RWPE2 (cell line): Measurements from ENCODE around the gene GMDS.

ENCODE experiments used
- ATAC-seq: fragments of 200-7000 bp; cut with Tn5 transposase; 3 replicates; pipeline ENCODE4 v1.9.1; 2021; ENCODE audit warnings: low read depth
- DNase-seq: peaks from one replicate; pipeline ENCODE4 v3.0.0-alpha.2; 2020; ENCODE audit warnings: low spot score
- H3K27ac ChIP-seq: fragments of 450-650 bp; 2 replicates; pipeline ENCODE4 v1.5.1; 2017; ENCODE audit warnings: mild to moderate bottlenecking; ENCODE audit not compliant: poor library complexity, severe bottlenecking
- H3K27me3 ChIP-seq: fragments of 250-450 bp; sonication (Bioruptor Pico); 2 replicates; pipeline ENCODE4 v1.5.1; 2021; ENCODE audit warnings: mild to moderate bottlenecking, moderate library complexity; ENCODE audit not compliant: insufficient read depth, poor library complexity, severe bottlenecking
- H3K36me3 ChIP-seq: fragments of 250-450 bp; sonication (Bioruptor Pico); 2 replicates; pipeline ENCODE4 v1.5.1; 2020; ENCODE audit warnings: low read depth, mild to moderate bottlenecking, moderate library complexity
- H3K4me1 ChIP-seq: fragments of 250-450 bp; sonication (Bioruptor Pico); 2 replicates; pipeline ENCODE4 v1.5.1; 2021; ENCODE audit warnings: mild to moderate bottlenecking, moderate library complexity; ENCODE audit not compliant: insufficient read depth, poor library complexity, severe bottlenecking
- H3K4me3 ChIP-seq: fragments of 250-450 bp; sonication (Bioruptor Pico); 2 replicates; pipeline ENCODE4 v1.5.1; 2021; ENCODE audit warnings: mild to moderate bottlenecking, moderate library complexity; ENCODE audit not compliant: severe bottlenecking
- H3K9me3 ChIP-seq: fragments of 250-450 bp; sonication (Bioruptor Pico); 2 replicates; pipeline ENCODE4 v1.5.1; 2021; ENCODE audit warnings: mild to moderate bottlenecking, moderate library complexity; ENCODE audit not compliant: severe bottlenecking
- TF ChIP-seq, protein P1 (sequence below): fragments of 450-650 bp; IDR thresholded peaks from one replicate; pipeline ENCODE4 v1.5.1; 2017; ENCODE audit warnings: mild to moderate bottlenecking, moderate library complexity; ENCODE audit not compliant: poor library complexity, severe bottlenecking

GMDS gene

GRCh38 chr6:1747531-1747930 is 497.9 kb downstream of the GMDS start:
- no peaks in the 10 kb centered on the region for H3K27me3 ChIP-seq
- no peak for ATAC-seq
- no peaks in the 10 kb centered on the region for H3K4me1 ChIP-seq
- no peaks in the 10 kb centered on the region for H3K9me3 ChIP-seq
- no peak for DNase-seq
- no peaks in the 10 kb centered on the region for H3K36me3 ChIP-seq
- TF ChIP-seq, protein P1, sequence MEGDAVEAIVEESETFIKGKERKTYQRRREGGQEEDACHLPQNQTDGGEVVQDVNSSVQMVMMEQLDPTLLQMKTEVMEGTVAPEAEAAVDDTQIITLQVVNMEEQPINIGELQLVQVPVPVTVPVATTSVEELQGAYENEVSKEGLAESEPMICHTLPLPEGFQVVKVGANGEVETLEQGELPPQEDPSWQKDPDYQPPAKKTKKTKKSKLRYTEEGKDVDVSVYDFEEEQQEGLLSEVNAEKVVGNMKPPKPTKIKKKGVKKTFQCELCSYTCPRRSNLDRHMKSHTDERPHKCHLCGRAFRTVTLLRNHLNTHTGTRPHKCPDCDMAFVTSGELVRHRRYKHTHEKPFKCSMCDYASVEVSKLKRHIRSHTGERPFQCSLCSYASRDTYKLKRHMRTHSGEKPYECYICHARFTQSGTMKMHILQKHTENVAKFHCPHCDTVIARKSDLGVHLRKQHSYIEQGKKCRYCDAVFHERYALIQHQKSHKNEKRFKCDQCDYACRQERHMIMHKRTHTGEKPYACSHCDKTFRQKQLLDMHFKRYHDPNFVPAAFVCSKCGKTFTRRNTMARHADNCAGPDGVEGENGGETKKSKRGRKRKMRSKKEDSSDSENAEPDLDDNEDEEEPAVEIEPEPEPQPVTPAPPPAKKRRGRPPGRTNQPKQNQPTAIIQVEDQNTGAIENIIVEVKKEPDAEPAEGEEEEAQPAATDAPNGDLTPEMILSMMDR, result no peak
- H3K4me3 ChIP-seq, result no peak overlapping the region
- H3K27ac ChIP-seq, result no peak overlapping the region

GRCh38 chr6:1747003-1747402 is 498.4 kb downstream of the GMDS start:
- TF ChIP-seq, protein P1, result no peak
- no peaks in the 10 kb centered on the region for H3K4me1 ChIP-seq

DNA sequence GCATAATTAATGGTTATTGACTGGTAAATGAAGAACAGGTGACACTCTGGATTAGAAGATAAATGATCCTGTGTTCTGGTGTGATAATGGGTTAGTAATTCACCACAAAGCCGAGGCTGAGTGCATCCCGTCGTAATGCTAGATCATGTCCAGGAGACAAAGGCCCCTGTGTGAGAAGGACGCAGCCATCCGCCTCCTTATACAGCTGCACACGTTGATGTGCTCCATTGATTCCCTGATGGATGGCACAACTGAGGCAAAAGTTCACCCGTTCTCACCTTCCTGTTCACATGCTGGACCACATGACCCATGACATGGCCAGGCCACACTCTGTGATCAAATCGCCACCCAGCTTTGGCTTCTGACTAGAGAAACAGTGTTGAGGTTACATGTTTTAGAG is 499.6 kb downstream of the GMDS start:
- H3K9me3 ChIP-seq, result no peaks in the 10 kb centered on the region
- H3K27ac ChIP-seq, result no peak overlapping the region
- H3K4me1 ChIP-seq, result no peaks in the 10 kb centered on the region
- no peaks in the 10 kb centered on the region for H3K36me3 ChIP-seq
- no peak overlapping the region for H3K4me3 ChIP-seq
- no peak for DNase-seq
- no peaks in the 10 kb centered on the region for H3K27me3 ChIP-seq
- TF ChIP-seq, protein P1, result no peak
- no peak for ATAC-seq

More at GRCh38 chr6:1747003-1747402, 498.4 kb downstream of the GMDS start:
- H3K27me3 ChIP-seq, result no peaks in the 10 kb centered on the region
- no peaks in the 10 kb centered on the region for H3K9me3 ChIP-seq
- H3K4me3 ChIP-seq, result no peak overlapping the region
- DNase-seq, result no peak
- no peaks in the 10 kb centered on the region for H3K36me3 ChIP-seq
- no peak for ATAC-seq
- H3K27ac ChIP-seq, result no peak overlapping the region

DNA sequence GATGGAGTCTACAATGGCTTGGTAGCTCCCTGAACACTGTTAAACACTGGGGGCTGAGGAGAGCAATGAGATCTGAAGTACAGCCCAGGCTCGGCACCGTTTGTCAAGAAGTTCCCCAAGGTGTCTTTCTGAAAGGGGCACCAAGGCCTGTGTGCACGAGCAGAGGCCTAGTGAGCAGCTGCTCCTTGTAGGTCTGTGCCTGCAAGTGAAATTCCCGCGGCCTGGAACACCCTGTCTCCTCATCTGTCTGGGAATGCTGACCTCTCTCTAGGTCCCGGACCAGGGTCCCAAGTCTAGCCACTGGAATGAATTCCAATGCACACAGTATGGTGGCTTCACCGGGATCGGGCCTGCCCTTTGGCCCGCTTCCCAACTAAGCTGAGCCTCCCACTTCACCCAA is 500.9 kb downstream of the GMDS start:
- TF ChIP-seq, protein P1, result no peak
- Histone ChIP-seq H3K4me1 (no peaks in the 10 kb centered on the region), H3K36me3 (no peaks in the 10 kb centered on the region), H3K27me3 (no peaks in the 10 kb centered on the region), H3K9me3 (no peaks in the 10 kb centered on the region), H3K27ac (no peak overlapping the region), H3K4me3 (no peak overlapping the region)
- ATAC-seq (no peak), DNase-seq (no peak)

DNA sequence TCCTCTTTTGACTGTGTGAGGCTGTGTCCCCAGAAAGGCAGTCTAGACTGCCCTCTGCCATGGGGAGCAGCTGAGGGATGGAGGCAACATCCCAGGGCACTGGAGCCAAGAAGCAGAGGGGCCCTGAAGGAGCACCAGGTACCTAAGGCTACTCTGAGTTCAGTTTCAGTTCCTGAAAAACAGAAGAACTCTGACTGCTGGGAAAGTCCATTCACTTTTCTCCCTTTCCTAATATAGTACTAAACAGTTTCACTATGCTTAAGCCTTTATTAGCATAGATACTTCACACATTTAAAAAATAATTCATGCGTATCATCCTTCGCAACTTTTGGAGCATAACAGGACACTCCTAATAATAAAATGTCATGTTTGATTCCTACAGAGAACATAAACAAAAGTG is 505.7 kb downstream of the GMDS start:
- H3K27ac ChIP-seq, result no peak overlapping the region
- no peak for ATAC-seq
- H3K4me1 ChIP-seq, result no peaks in the 10 kb centered on the region
- DNase-seq, result no peak
- H3K27me3 ChIP-seq, result no peaks in the 10 kb centered on the region
- TF ChIP-seq, protein P1, result no peak
- H3K9me3 ChIP-seq, result no peaks in the 10 kb centered on the region
- H3K36me3 ChIP-seq, result no peaks in the 10 kb centered on the region
- no peak overlapping the region for H3K4me3 ChIP-seq
